Lower leg skin (tissue), 4 donors: ENCODE results near the gene ZNF155. TPM values are rescaled to one million over a fixed set of nuclear protein-coding genes. Genes with fewer than 3 reads are reported as not detected.

Experiments
- DNase-seq, 2 donors: peaks; one replicate each; pipeline ENCODE4 v3.0.0-alpha.2; 2019; ENCODE audit warnings: low spot score in 2 of 2
- H3K4me3 ChIP-seq: fragments of 200-600 bp; sonication (generic); 2 replicates; pipeline ENCODE4 v1.5.1; 2017; ENCODE audit warnings: mild to moderate bottlenecking, low read depth; ENCODE audit not compliant: poor library complexity, severe bottlenecking
- CTCF ChIP-seq, 3 donors: fragments of 450-650 bp; IDR thresholded peaks; one replicate each; pipeline ENCODE4 v1.5.1; 2016; ENCODE audit warnings: antibody characterized with exemption in 3 of 3, mild to moderate bottlenecking in 3 of 3, moderate library complexity in 2 of 3
- POLR2A ChIP-seq, 2 donors: fragments of 450-650 bp; IDR thresholded peaks; one replicate each; pipeline ENCODE4 v1.6.1; 2016 to 2017; ENCODE audit warnings: antibody characterized with exemption in 2 of 2, mild to moderate bottlenecking in 1 of 2, moderate library complexity in 1 of 2
- WGBS, 2 donors: methylation state at CpG; one replicate each; pipeline ENCODE4 v1.1.5; 2018; 5-methylcytosine and 5-hydroxymethylcytosine counted together
- intact Hi-C: fragments of 100-400 bp; cut with DNase I; formaldehyde crosslinking; loops from one replicate; pipeline ENCODE4 v1.15.0; 2023; ENCODE audit warnings: low total_unique reads
- total RNA-seq, 4 donors: library from RNA; depleted of rRNA; stranded (reverse); fragments of >200 nt; gene quantifications; one replicate each; pipeline ENCODE4 v1.1.0, GENCODE V29; 2016

ZNF155 gene
- total RNA-seq, 4 donors from 2014 or later, result 5.9 to 10.3 (median 8.6) TPM

DNA sequence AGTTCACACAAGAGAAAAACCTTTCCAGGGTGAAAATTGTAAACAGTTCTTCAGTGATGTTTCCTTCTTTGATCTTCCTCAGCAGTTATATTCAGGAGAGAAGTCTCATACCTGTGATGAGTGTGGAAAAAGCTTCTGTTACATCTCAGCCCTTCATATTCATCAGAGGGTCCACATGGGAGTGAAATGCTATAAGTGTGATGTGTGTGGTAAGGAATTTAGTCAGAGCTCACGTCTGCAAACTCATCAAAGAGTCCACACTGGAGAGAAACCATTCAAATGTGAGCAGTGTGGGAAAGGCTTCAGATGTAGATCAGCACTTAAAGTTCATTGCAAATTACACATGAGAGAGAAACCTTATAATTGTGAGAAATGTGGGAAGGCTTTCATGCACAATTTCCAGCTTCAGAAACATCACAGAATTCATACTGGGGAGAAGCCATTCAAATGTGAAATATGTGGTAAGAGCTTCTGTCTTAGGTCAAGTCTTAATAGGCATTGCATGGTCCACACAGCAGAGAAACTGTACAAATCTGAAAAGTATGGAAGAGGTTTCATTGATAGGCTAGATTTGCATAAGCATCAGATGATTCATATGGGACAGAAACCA is 48.1 kb downstream of the ZNF155 start:
- no peak overlapping the region for H3K4me3 ChIP-seq
- TF ChIP-seq CTCF (IDR thresholded peaks at IDR 0.05) (no peak), POLR2A (IDR thresholded peaks at IDR 0.05) (no peak)
- intact Hi-C loops, result no loop called here
- no peak for DNase-seq
- WGBS, 2 donors, result 85 to 97% methylated on average over 1 of the region's 1 CpG

DNA sequence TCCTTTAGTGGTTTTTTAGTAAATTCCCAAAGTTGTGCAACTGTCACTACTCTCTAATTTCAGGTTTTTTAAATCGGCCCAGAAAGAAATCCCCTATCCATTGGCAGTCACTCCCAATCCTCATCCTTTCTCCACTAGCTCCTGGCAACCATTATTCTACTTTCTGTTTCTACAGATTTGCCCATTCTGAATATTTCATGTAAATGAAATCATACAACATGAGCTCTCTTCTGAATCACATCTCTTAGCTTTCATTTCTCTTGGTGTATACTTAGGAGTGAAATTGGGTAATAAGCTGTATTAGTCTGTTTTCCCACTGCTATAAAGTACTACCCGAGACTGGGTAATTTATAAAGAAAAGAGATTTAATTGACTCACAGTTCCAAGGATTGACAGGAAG is 58.2 kb downstream of the ZNF155 start:
- TF ChIP-seq POLR2A (IDR thresholded peaks at IDR 0.05), result no peak
- TF ChIP-seq CTCF (IDR thresholded peaks at IDR 0.05), result no peak
- intact Hi-C loops, result no loop called here
- WGBS, 2 donors, result 81 to 92% methylated on average over 2 of the region's 2 CpGs
- no peak overlapping the region for H3K4me3 ChIP-seq
- DNase-seq, result no peak

Other genes with a start within 250 kb of the ZNF155 start
- gene SMG9, start 229.2 kb upstream of the ZNF155 start, total RNA-seq, result 10 to 100 TPM; 18.0 to 27.6 (median 23.5) TPM
- gene KCNN4, start 203.2 kb upstream of the ZNF155 start, total RNA-seq, result 10 to 100 TPM; 19.9 to 69.5 (median 49.2) TPM
- 100 to 1,000 TPM in 2 of 4 donors, 10 to 100 TPM in 2; 93.8 to 231 (median 117) TPM for gene LYPD5, start 181.7 kb upstream of the ZNF155 start, total RNA-seq
- 1 to 10 TPM; 4.3 to 9.6 (median 6.3) TPM for gene ZNF283, start 156.9 kb upstream of the ZNF155 start, total RNA-seq
- gene ZNF404, start 100.2 kb upstream of the ZNF155 start, total RNA-seq, result 1 to 10 TPM in 3 of 4 donors, under 1 TPM in 1; 0.71 to 4.5 (median 2.5) TPM
- 10 to 100 TPM in 3 of 4 donors, 1 to 10 TPM in 1; 7.8 to 13.1 (median 11.2) TPM for gene ZNF45, start 48.9 kb upstream of the ZNF155 start, total RNA-seq
- gene ZNF221, start 33.0 kb upstream of the ZNF155 start, total RNA-seq, result 1 to 10 TPM; 2.5 to 4.3 (median 3.6) TPM
- 10 to 100 TPM in 1 of 4 donors, 1 to 10 TPM in 3; 3.1 to 10.6 (median 3.7) TPM for gene ZNF230, start 18.8 kb downstream of the ZNF155 start, total RNA-seq
- 1 to 10 TPM; 1.1 to 6.1 (median 2.6) TPM for gene ZNF222, start 41.2 kb downstream of the ZNF155 start, total RNA-seq
- gene ZNF223, start 67.8 kb downstream of the ZNF155 start, total RNA-seq, result 1 to 10 TPM; 4.8 to 9.7 (median 6.7) TPM
- gene ZNF284, start 88.0 kb downstream of the ZNF155 start, total RNA-seq, result 1 to 10 TPM; 2.6 to 3.4 (median 3.0) TPM
- gene ZNF224, start 110.2 kb downstream of the ZNF155 start, total RNA-seq, result 10 to 100 TPM; 12.5 to 27.1 (median 20.3) TPM
- 1 to 10 TPM; 1.5 to 3.3 (median 2.4) TPM for gene ZNF225, start 129.2 kb downstream of the ZNF155 start, total RNA-seq
- 1 to 10 TPM; 5.8 to 8.3 (median 7.1) TPM for gene ZNF234, start 157.4 kb downstream of the ZNF155 start, total RNA-seq
- gene ZNF226, start 180.9 kb downstream of the ZNF155 start, total RNA-seq, result 10 to 100 TPM; 13.4 to 30.4 (median 19.8) TPM
- gene ZNF227, start 228.3 kb downstream of the ZNF155 start, total RNA-seq, result 10 to 100 TPM; 10.1 to 15.5 (median 13.4) TPM